ENCODE results near the gene AMD1. TPM values are rescaled to one million over a fixed set of nuclear protein-coding genes. Genes with fewer than 3 reads are reported as not detected.

Gene AMD1
- total RNA-seq, 6 experiments from 2014 or later: 11.5 to 49.4 (median 24.2) TPM

GRCh38 chr6:110876170-110876773 lies 1.7 kb downstream of the AMD1 start:
- Histone ChIP-seq H3K4me1 (peaks cover 0 to 45% (median 9%) of the 10 kb centered on the region in 4 donors), H3K4me3 (peak overlapping the region; percentile 81 to 90 (median 89)), H3K27me3 (no peaks in the 10 kb centered on the region), H3K9me3 (no peaks in the 10 kb centered on the region), H3K36me3 (no peaks in the 10 kb centered on the region), H3K27ac (peak overlapping the region; percentile 83 to 91 (median 85))
- WGBS (ENCODE audit: insufficient coverage, low coverage, low lambda C conversion rate, missing lambda C conversion rate): 3% methylated on average over 19 of the region's 29 CpGs
- intact Hi-C loops (cut with DNase I): no loop called here
- DNase-seq (peak; percentile 90 to 94 (median 93)), ATAC-seq (peak; percentile 74 to 85 (median 78))
- TF ChIP-seq CTCF (IDR thresholded peaks at IDR 0.05) (no peak), POLR2A (IDR thresholded peaks at IDR 0.05) (peak; percentile 93)

- H3K4me1 ChIP-seq: peaks cover 0 to 52% (median 11%) of the 10 kb centered on the region in 4 donors
Observed at GRCh38 chr6:110876806-110877564, 2.4 kb downstream of the AMD1 start.

GRCh38 chr6:110877569-110877968 lies 3.0 kb downstream of the AMD1 start:
- peaks cover 0 to 58% (median 13%) of the 10 kb centered on the region in 4 donors for H3K4me1 ChIP-seq
- intact Hi-C loops (cut with DNase I): no loop called here
- TF ChIP-seq POLR2A (IDR thresholded peaks at IDR 0.05): no peak
- TF ChIP-seq CTCF (IDR thresholded peaks at IDR 0.05): no peak
- H3K4me3 ChIP-seq: peak overlapping the region in 1 of 3 donors; percentile 90
- peak overlapping the region in 2 of 3 donors; percentile 83 to 91 for H3K27ac ChIP-seq
- H3K36me3 ChIP-seq: no peaks in the 10 kb centered on the region
- ATAC-seq (no peak), DNase-seq (no peak)
- WGBS (ENCODE audit: insufficient coverage, low coverage, low lambda C conversion rate, missing lambda C conversion rate): 30% methylated on average over 2 of the region's 2 CpGs
- H3K27me3 ChIP-seq: no peaks in the 10 kb centered on the region
- H3K9me3 ChIP-seq: no peaks in the 10 kb centered on the region

More at GRCh38 chr6:110876806-110877564, 2.4 kb downstream of the AMD1 start:
- WGBS (ENCODE audit: insufficient coverage, low coverage, low lambda C conversion rate, missing lambda C conversion rate): 27% methylated on average over 10 of the region's 10 CpGs
- Histone ChIP-seq H3K27me3 (no peaks in the 10 kb centered on the region), H3K4me3 (peak overlapping the region; percentile 81 to 90 (median 89)), H3K27ac (peak overlapping the region; percentile 83 to 91 (median 85)), H3K36me3 (no peaks in the 10 kb centered on the region), H3K9me3 (no peaks in the 10 kb centered on the region)
- intact Hi-C loops (cut with DNase I): no loop called here
- DNase-seq (no peak), ATAC-seq (no peak)
- TF ChIP-seq CTCF (IDR thresholded peaks at IDR 0.05): no peak
- peak; percentile 25 for TF ChIP-seq POLR2A (IDR thresholded peaks at IDR 0.05)

- H3K4me3 ChIP-seq: no peak overlapping the region
- no peak overlapping the region for H3K27ac ChIP-seq
- TF ChIP-seq POLR2A (IDR thresholded peaks at IDR 0.05) (no peak), CTCF (IDR thresholded peaks at IDR 0.05) (peak in 3 of 4 donors; percentile 8 to 31 (median 21))
- WGBS (ENCODE audit: insufficient coverage, low coverage, low lambda C conversion rate, missing lambda C conversion rate): 34% methylated on average over 10 of the region's 10 CpGs
- no peak for ATAC-seq
- intact Hi-C loops (cut with DNase I): no loop called here
- H3K4me1 ChIP-seq: peaks cover 0 to 61% (median 15%) of the 10 kb centered on the region in 4 donors
- H3K27me3 ChIP-seq: no peaks in the 10 kb centered on the region
- H3K9me3 ChIP-seq: no peaks in the 10 kb centered on the region
- no peaks in the 10 kb centered on the region for H3K36me3 ChIP-seq
- peak in 1 of 3 donors; percentile 22 for DNase-seq
Observed at GRCh38 chr6:110878751-110879522, 4.4 kb downstream of the AMD1 start.

Data from right lobe of liver (tissue), 6 donors.